Measurements from ENCODE around the gene C11orf58.

The C11orf58 gene

GRCh38 chr11:16784666-16785065 is 46.2 kb downstream of the C11orf58 start:
- no peak for DNase-seq
- no peak for TF ChIP-seq GATA1 (IDR thresholded peaks at IDR 0.05; ENCODE audit: low read depth, low read length)
- no peak for TF ChIP-seq POLR2A (IDR thresholded peaks at IDR 0.05; ENCODE audit: low read length)

GRCh38 chr11:16785520-16786128 is 47.2 kb downstream of the C11orf58 start:
- DNase-seq: peak; percentile 51 to 71
- TF ChIP-seq GATA1 (IDR thresholded peaks at IDR 0.05; ENCODE audit: low read depth, low read length) (no peak), POLR2A (IDR thresholded peaks at IDR 0.05; ENCODE audit: low read length) (no peak)

GRCh38 chr11:16786131-16786530 is 47.7 kb downstream of the C11orf58 start:
- TF ChIP-seq GATA1 (IDR thresholded peaks at IDR 0.05; ENCODE audit: low read depth, low read length) (no peak), POLR2A (IDR thresholded peaks at IDR 0.05; ENCODE audit: low read length) (no peak)
- DNase-seq: no peak

- DNase-seq: no peak
- no peak for TF ChIP-seq POLR2A (IDR thresholded peaks at IDR 0.05; ENCODE audit: low read length)
- no peak for TF ChIP-seq GATA1 (IDR thresholded peaks at IDR 0.05; ENCODE audit: low read depth, low read length)
Measured at GRCh38 chr11:16787035-16787742, 48.7 kb downstream of the C11orf58 start.

- TF ChIP-seq POLR2A (IDR thresholded peaks at IDR 0.05; ENCODE audit: low read length): no peak
- TF ChIP-seq GATA1 (IDR thresholded peaks at IDR 0.05; ENCODE audit: low read depth, low read length): no peak
- DNase-seq: peak; percentile 59 to 78
Measured at GRCh38 chr11:16788141-16789062, 50.0 kb downstream of the C11orf58 start.

- DNase-seq: no peak
- TF ChIP-seq GATA1 (IDR thresholded peaks at IDR 0.05; ENCODE audit: low read depth, low read length) (no peak), POLR2A (IDR thresholded peaks at IDR 0.05; ENCODE audit: low read length) (no peak)
Measured at GRCh38 chr11:16789063-16789420, 50.6 kb downstream of the C11orf58 start.

- DNase-seq: no peak
- TF ChIP-seq GATA1 (IDR thresholded peaks at IDR 0.05; ENCODE audit: low read depth, low read length): no peak
- TF ChIP-seq POLR2A (IDR thresholded peaks at IDR 0.05; ENCODE audit: low read length): no peak
Measured at GRCh38 chr11:16789560-16790485, 51.4 kb downstream of the C11orf58 start.

GRCh38 chr11:16790486-16791190 is 52.2 kb downstream of the C11orf58 start:
- no peak for DNase-seq
- no peak for TF ChIP-seq POLR2A (IDR thresholded peaks at IDR 0.05; ENCODE audit: low read length)
- no peak for TF ChIP-seq GATA1 (IDR thresholded peaks at IDR 0.05; ENCODE audit: low read depth, low read length)

- DNase-seq: no peak
- TF ChIP-seq GATA1 (IDR thresholded peaks at IDR 0.05; ENCODE audit: low read depth, low read length) (no peak), POLR2A (IDR thresholded peaks at IDR 0.05; ENCODE audit: low read length) (no peak)
Measured at GRCh38 chr11:16791191-16791961, 52.9 kb downstream of the C11orf58 start.

- no peak for DNase-seq
- TF ChIP-seq POLR2A (IDR thresholded peaks at IDR 0.05; ENCODE audit: low read length): no peak
Measured at GRCh38 chr11:16792426-16792825, 54.0 kb downstream of the C11orf58 start.

GRCh38 chr11:16793009-16793408 is 54.6 kb downstream of the C11orf58 start:
- TF ChIP-seq GATA1 (IDR thresholded peaks at IDR 0.05; ENCODE audit: low read depth, low read length) (no peak), POLR2A (IDR thresholded peaks at IDR 0.05; ENCODE audit: low read length) (no peak)
- DNase-seq: no peak

- no peak for TF ChIP-seq POLR2A (IDR thresholded peaks at IDR 0.05; ENCODE audit: low read length)
- no peak for TF ChIP-seq GATA1 (IDR thresholded peaks at IDR 0.05; ENCODE audit: low read depth, low read length)
- no peak for DNase-seq
Measured at GRCh38 chr11:16793511-16793910, 55.1 kb downstream of the C11orf58 start.
